ENCODE data around the gene ADAMTS17. TPM values are rescaled to one million over a fixed set of nuclear protein-coding genes. Genes with fewer than 3 reads are reported as not detected.

Gene ADAMTS17
- total RNA-seq, 1 experiment from 2014 or later = 0.15 TPM

- no peak for DNase-seq (ENCODE audit: low spot score)
- intact Hi-C loops (cut with micrococcal nuclease; ENCODE audit: unreplicated experiment) = no loop called here
- no peaks in the 10 kb centered on the region for H3K9me3 ChIP-seq (ENCODE audit: low read depth, low read length, poor library complexity, severe bottlenecking)
- no peaks in the 10 kb centered on the region for H3K4me1 ChIP-seq (ENCODE audit: insufficient read depth, low read length, poor library complexity, severe bottlenecking)
- ChIA-PET CTCF (no interaction called here), POLR2A (ENCODE audit: low non-redundant PET) (no interaction called here)
- no TSS peak for BruUV-seq (replicated peaks)
- TF ChIP-seq CTCF (conservative IDR thresholded peaks at IDR 0.05; ENCODE audit: low read depth, low read length) = no peak
- no peak for TF ChIP-seq EZH2 (IDR thresholded peaks at IDR 0.05; ENCODE audit: borderline replicate concordance, low read depth, low read length, poor library complexity, severe bottlenecking)
- no peaks in the 10 kb centered on the region for H3K36me3 ChIP-seq (ENCODE audit: insufficient read depth, low read length, poor library complexity, severe bottlenecking)
- no peaks in the 10 kb centered on the region for H3K27me3 ChIP-seq (replicated peaks; ENCODE audit: insufficient read depth, low read depth, low read length, poor library complexity)
- no peak overlapping the region for H3K4me3 ChIP-seq (ENCODE audit: low read depth, low read length, poor library complexity, severe bottlenecking)
- no peak overlapping the region for H3K27ac ChIP-seq (ENCODE audit: low read depth, low read length, poor library complexity, severe bottlenecking)
These were observed 338.8 kb downstream of the ADAMTS17 start for GRCh38 chr15:100002787-100003536.

GRCh38 chr15:100002086-100002620 is 339.6 kb downstream of the ADAMTS17 start:
- intact Hi-C loops (cut with micrococcal nuclease; ENCODE audit: unreplicated experiment) = no loop called here
- TF ChIP-seq CTCF (conservative IDR thresholded peaks at IDR 0.05; ENCODE audit: low read depth, low read length) (no peak), EZH2 (IDR thresholded peaks at IDR 0.05; ENCODE audit: borderline replicate concordance, low read depth, low read length, poor library complexity, severe bottlenecking) (no peak)
- POLR2A ChIA-PET (ENCODE audit: low non-redundant PET) = no interaction called here
- CTCF ChIA-PET = no interaction called here
- Histone ChIP-seq H3K4me1 (ENCODE audit: insufficient read depth, low read length, poor library complexity, severe bottlenecking) (no peaks in the 10 kb centered on the region), H3K27me3 (replicated peaks; ENCODE audit: insufficient read depth, low read depth, low read length, poor library complexity) (no peaks in the 10 kb centered on the region), H3K36me3 (ENCODE audit: insufficient read depth, low read length, poor library complexity, severe bottlenecking) (no peaks in the 10 kb centered on the region), H3K27ac (ENCODE audit: low read depth, low read length, poor library complexity, severe bottlenecking) (no peak overlapping the region), H3K4me3 (ENCODE audit: low read depth, low read length, poor library complexity, severe bottlenecking) (no peak overlapping the region), H3K9me3 (ENCODE audit: low read depth, low read length, poor library complexity, severe bottlenecking) (no peaks in the 10 kb centered on the region)
- no TSS peak for BruUV-seq (replicated peaks)
- DNase-seq (ENCODE audit: low spot score) = no peak

GRCh38 chr15:100001405-100001804 is 340.4 kb downstream of the ADAMTS17 start:
- no TSS peak for BruUV-seq (replicated peaks)
- no peaks in the 10 kb centered on the region for H3K4me1 ChIP-seq (ENCODE audit: insufficient read depth, low read length, poor library complexity, severe bottlenecking)
- no peak overlapping the region for H3K27ac ChIP-seq (ENCODE audit: low read depth, low read length, poor library complexity, severe bottlenecking)
- ChIA-PET POLR2A (ENCODE audit: low non-redundant PET) (no interaction called here), CTCF (no interaction called here)
- no peaks in the 10 kb centered on the region for H3K27me3 ChIP-seq (replicated peaks; ENCODE audit: insufficient read depth, low read depth, low read length, poor library complexity)
- intact Hi-C loops (cut with micrococcal nuclease; ENCODE audit: unreplicated experiment) = no loop called here
- TF ChIP-seq EZH2 (IDR thresholded peaks at IDR 0.05; ENCODE audit: borderline replicate concordance, low read depth, low read length, poor library complexity, severe bottlenecking) = no peak
- no peak for TF ChIP-seq CTCF (conservative IDR thresholded peaks at IDR 0.05; ENCODE audit: low read depth, low read length)
- DNase-seq (ENCODE audit: low spot score) = no peak
- H3K9me3 ChIP-seq (ENCODE audit: low read depth, low read length, poor library complexity, severe bottlenecking) = no peaks in the 10 kb centered on the region
- H3K36me3 ChIP-seq (ENCODE audit: insufficient read depth, low read length, poor library complexity, severe bottlenecking) = no peaks in the 10 kb centered on the region
- H3K4me3 ChIP-seq (ENCODE audit: low read depth, low read length, poor library complexity, severe bottlenecking) = no peak overlapping the region
